Measurements from ENCODE around the gene SYNGR3. TPM values are rescaled to one million over a fixed set of nuclear protein-coding genes. Genes with fewer than 3 reads are reported as not detected.
A peak's percentile ranks its signal among the peaks of the same experiment; 100 is the strongest.

Gene SYNGR3
- total and polyA plus RNA-seq, 2 of the 13 experiments (the other 11 are each of a cell fraction or from before 2014, with no cell fraction given) = 0.97 to 5.7 TPM

- 0 out of 2 replicates have a peak, but pooled peaks have one; percentile 20 for TF ChIP-seq ZNF687 (CRISPR knock-in tag; IDR thresholded peaks at IDR 0.05)
- no peak for TF ChIP-seq ZNF251 (CRISPR knock-in tag; IDR thresholded peaks at IDR 0.05)
- TF ChIP-seq JUNB (CRISPR knock-in tag; IDR thresholded peaks at IDR 0.05; ENCODE audit: borderline replicate concordance) = no peak
- no peak for TF ChIP-seq ZFP82 (CRISPR knock-in tag; IDR thresholded peaks at IDR 0.05; ENCODE audit: borderline replicate concordance)
- TF ChIP-seq STAT5B (CRISPR knock-in tag; IDR thresholded peaks at IDR 0.05) = no peak
- TF ChIP-seq GRHL1 (CRISPR knock-in tag; conservative IDR thresholded peaks at IDR 0.05) = no peak
- no peak for TF ChIP-seq MED8 (CRISPR knock-in tag; IDR thresholded peaks at IDR 0.05; ENCODE audit: insufficient replicate concordance)
- TF ChIP-seq ZNF343 (CRISPR knock-in tag; IDR thresholded peaks at IDR 0.05) = no peak
- TF ChIP-seq SNRNP70 (IDR thresholded peaks at IDR 0.05; ENCODE audit: low read depth, low read length) = no peak
- 0 out of 2 replicates have a peak, but pooled peaks have one; percentile 32 for TF ChIP-seq CHCHD3 (CRISPR knock-in tag; IDR thresholded peaks at IDR 0.05)
- peak; percentile 17; the same call in 1 of the 2 replicates for TF ChIP-seq UBTF (CRISPR knock-in tag; IDR thresholded peaks at IDR 0.05)
- TF ChIP-seq THRA (CRISPR knock-in tag; IDR thresholded peaks at IDR 0.05; ENCODE audit: borderline replicate concordance) = no peak
- TF ChIP-seq ZNF576 (CRISPR knock-in tag; IDR thresholded peaks at IDR 0.05) = no peak
- no peak for TF ChIP-seq ZNF792 (CRISPR knock-in tag; IDR thresholded peaks at IDR 0.05)
- no peak for TF ChIP-seq FOXP1 (IDR thresholded peaks at IDR 0.05)
- TF ChIP-seq FOXP1 (CRISPR knock-in tag; IDR thresholded peaks at IDR 0.05) = no peak
- no peak for TF ChIP-seq PTBP1 (IDR thresholded peaks at IDR 0.05; ENCODE audit: low read depth, low read length, poor library complexity, severe bottlenecking)
These were observed 30.4 kb downstream of the SYNGR3 start (continued) for GRCh38 chr16:2019921-2020831.

Measured in HepG2 (cell line).